Measurements from ENCODE around the gene EVX2. TPM values are rescaled to one million over a fixed set of nuclear protein-coding genes. Genes with fewer than 3 reads are reported as not detected.

Gene EVX2
- total and polyA plus RNA-seq, 4 donors: not detected

GRCh38 chr2:176097820-176098365, 14.1 kb upstream of the EVX2 start:
- Histone ChIP-seq H3K4me1 (ENCODE audit: control insufficient read depth in 5 of 5, insufficient read depth in 5 of 5, low read length in 5 of 5) (peaks cover 0 to 22% (median 12%) of the 10 kb centered on the region in 5 donors), H3K27ac (ENCODE audit: low read depth in 1 of 2, low read length in 1 of 2) (no peak overlapping the region), H3K4me3 (no peak overlapping the region), H3K9ac (ENCODE audit: insufficient read depth in 1 of 2, low read length in 2 of 2) (no peak overlapping the region), H3K27me3 (ENCODE audit: control insufficient read depth in 3 of 3, insufficient read depth in 3 of 3, low read length in 2 of 3) (peaks cover 25 to 98% (median 93%) of the 10 kb centered on the region in 3 donors), H3K36me3 (ENCODE audit: control insufficient read depth in 4 of 4, insufficient read depth in 4 of 4, low read length in 4 of 4) (no peaks in the 10 kb centered on the region), H3K9me3 (ENCODE audit: control insufficient read depth in 4 of 4, insufficient read depth in 3 of 4, low read length in 3 of 4) (peaks cover 0 to 14% (median 0%) of the 10 kb centered on the region in 4 donors)
- ATAC-seq (ENCODE audit: insufficient read depth, low FRiP score) (no peak), DNase-seq (no peak)
- TF ChIP-seq CTCF (IDR thresholded peaks at IDR 0.05; ENCODE audit: control extremely low read depth, extremely low read depth): no peak
- WGBS, 2 donors: 3 to 4% methylated on average over 18 of the region's 18 CpGs

GRCh38 chr2:176096986-176097819, 13.4 kb upstream of the EVX2 start:
- H3K9me3 ChIP-seq (ENCODE audit: control insufficient read depth in 4 of 4, insufficient read depth in 3 of 4, low read length in 3 of 4): peaks cover 0 to 14% (median 0%) of the 10 kb centered on the region in 4 donors
- no peak overlapping the region for H3K4me3 ChIP-seq
- no peak overlapping the region for H3K9ac ChIP-seq (ENCODE audit: insufficient read depth in 1 of 2, low read length in 2 of 2)
- H3K36me3 ChIP-seq (ENCODE audit: control insufficient read depth in 4 of 4, insufficient read depth in 4 of 4, low read length in 4 of 4): no peaks in the 10 kb centered on the region
- H3K27me3 ChIP-seq (ENCODE audit: control insufficient read depth in 3 of 3, insufficient read depth in 3 of 3, low read length in 2 of 3): peaks cover 25 to 93% (median 86%) of the 10 kb centered on the region in 3 donors
- peaks cover 0 to 22% (median 15%) of the 10 kb centered on the region in 5 donors for H3K4me1 ChIP-seq (ENCODE audit: control insufficient read depth in 5 of 5, insufficient read depth in 5 of 5, low read length in 5 of 5)
- H3K27ac ChIP-seq (ENCODE audit: low read depth in 1 of 2, low read length in 1 of 2): no peak overlapping the region
- peak; percentile 88 for ATAC-seq (ENCODE audit: insufficient read depth, low FRiP score)
- DNase-seq: peak; percentile 84 to 86 (median 86)
- peak; percentile 75 for TF ChIP-seq CTCF (IDR thresholded peaks at IDR 0.05; ENCODE audit: control extremely low read depth, extremely low read depth)
- 2 to 3% methylated on average over 45 of the region's 45 CpGs for WGBS, 2 donors

- DNase-seq: peak in 2 of 3 donors; percentile 52 to 80
- Histone ChIP-seq H3K4me3 (no peak overlapping the region), H3K27me3 (ENCODE audit: control insufficient read depth in 3 of 3, insufficient read depth in 3 of 3, low read length in 2 of 3) (peaks cover 25 to 93% (median 86%) of the 10 kb centered on the region in 3 donors), H3K4me1 (ENCODE audit: control insufficient read depth in 5 of 5, insufficient read depth in 5 of 5, low read length in 5 of 5) (peaks cover 0 to 22% (median 15%) of the 10 kb centered on the region in 5 donors), H3K36me3 (ENCODE audit: control insufficient read depth in 4 of 4, insufficient read depth in 4 of 4, low read length in 4 of 4) (no peaks in the 10 kb centered on the region), H3K27ac (ENCODE audit: low read depth in 1 of 2, low read length in 1 of 2) (no peak overlapping the region), H3K9ac (ENCODE audit: insufficient read depth in 1 of 2, low read length in 2 of 2) (no peak overlapping the region), H3K9me3 (ENCODE audit: control insufficient read depth in 4 of 4, insufficient read depth in 3 of 4, low read length in 3 of 4) (peaks cover 0 to 12% (median 0%) of the 10 kb centered on the region in 4 donors)
- WGBS, 2 donors: 5 to 9% methylated on average over 16 of the region's 16 CpGs
- no peak for ATAC-seq (ENCODE audit: insufficient read depth, low FRiP score)
- TF ChIP-seq CTCF (IDR thresholded peaks at IDR 0.05; ENCODE audit: control extremely low read depth, extremely low read depth): no peak
These were observed 12.7 kb upstream of the EVX2 start for GRCh38 chr2:176096243-176096985.
